ENCODE results near the gene CLEC12A. TPM values are rescaled to one million over a fixed set of nuclear protein-coding genes. Genes with fewer than 3 reads are reported as not detected.
"Not testable (repeated sequence)": the region's sequence is repeated elsewhere in the genome, so short reads cannot be mapped to it uniquely, and the experiment has no call there.

Gene CLEC12A
- total RNA-seq, 4 donors from 2014 or later = 0.49 to 0.98 TPM; not detected in 2

DNA sequence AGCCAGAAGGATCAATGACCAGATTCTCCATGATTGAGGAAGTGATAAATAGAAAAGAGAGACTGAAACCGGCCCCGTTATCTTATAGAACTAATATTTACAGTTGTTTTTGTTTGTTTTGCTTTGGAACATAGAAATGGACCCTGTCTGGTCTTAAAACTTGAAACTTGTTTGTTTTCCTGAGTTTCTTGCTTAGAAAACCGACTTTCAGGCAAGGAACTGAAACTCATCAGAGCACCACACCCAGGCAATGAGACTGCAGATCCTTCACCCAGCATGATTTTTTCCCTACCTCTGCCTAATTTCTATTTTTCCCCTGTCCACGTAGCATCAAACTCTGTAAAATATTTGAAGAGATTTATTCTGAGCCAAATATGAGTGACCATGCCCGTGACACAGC, 10.6 kb upstream of the CLEC12A start:
- H3K27me3 ChIP-seq = no peaks in the 10 kb centered on the region
- H3K4me3 ChIP-seq = no peak overlapping the region
- no peaks in the 10 kb centered on the region for H3K9me3 ChIP-seq
- intact Hi-C loops (cut with DNase I; ENCODE audit: low total_unique reads) (no loop called here), in situ Hi-C loops (cut with MboI; ENCODE audit: low sequenced_read_pairs in 4 of 4) (no loop called here)
- no peaks in the 10 kb centered on the region for H3K4me1 ChIP-seq
- ATAC-seq = no peak
- TF ChIP-seq, protein P1, sequence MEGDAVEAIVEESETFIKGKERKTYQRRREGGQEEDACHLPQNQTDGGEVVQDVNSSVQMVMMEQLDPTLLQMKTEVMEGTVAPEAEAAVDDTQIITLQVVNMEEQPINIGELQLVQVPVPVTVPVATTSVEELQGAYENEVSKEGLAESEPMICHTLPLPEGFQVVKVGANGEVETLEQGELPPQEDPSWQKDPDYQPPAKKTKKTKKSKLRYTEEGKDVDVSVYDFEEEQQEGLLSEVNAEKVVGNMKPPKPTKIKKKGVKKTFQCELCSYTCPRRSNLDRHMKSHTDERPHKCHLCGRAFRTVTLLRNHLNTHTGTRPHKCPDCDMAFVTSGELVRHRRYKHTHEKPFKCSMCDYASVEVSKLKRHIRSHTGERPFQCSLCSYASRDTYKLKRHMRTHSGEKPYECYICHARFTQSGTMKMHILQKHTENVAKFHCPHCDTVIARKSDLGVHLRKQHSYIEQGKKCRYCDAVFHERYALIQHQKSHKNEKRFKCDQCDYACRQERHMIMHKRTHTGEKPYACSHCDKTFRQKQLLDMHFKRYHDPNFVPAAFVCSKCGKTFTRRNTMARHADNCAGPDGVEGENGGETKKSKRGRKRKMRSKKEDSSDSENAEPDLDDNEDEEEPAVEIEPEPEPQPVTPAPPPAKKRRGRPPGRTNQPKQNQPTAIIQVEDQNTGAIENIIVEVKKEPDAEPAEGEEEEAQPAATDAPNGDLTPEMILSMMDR (IDR thresholded peaks at IDR 0.05 in 4 of 5, conservative IDR thresholded peaks at IDR 0.05 in 1 of 5) = no peak
- TF ChIP-seq POLR2A (IDR thresholded peaks at IDR 0.05) = no peak
- no peak for DNase-seq
- no peak overlapping the region for H3K27ac ChIP-seq
- no peaks in the 10 kb centered on the region for H3K36me3 ChIP-seq

DNA sequence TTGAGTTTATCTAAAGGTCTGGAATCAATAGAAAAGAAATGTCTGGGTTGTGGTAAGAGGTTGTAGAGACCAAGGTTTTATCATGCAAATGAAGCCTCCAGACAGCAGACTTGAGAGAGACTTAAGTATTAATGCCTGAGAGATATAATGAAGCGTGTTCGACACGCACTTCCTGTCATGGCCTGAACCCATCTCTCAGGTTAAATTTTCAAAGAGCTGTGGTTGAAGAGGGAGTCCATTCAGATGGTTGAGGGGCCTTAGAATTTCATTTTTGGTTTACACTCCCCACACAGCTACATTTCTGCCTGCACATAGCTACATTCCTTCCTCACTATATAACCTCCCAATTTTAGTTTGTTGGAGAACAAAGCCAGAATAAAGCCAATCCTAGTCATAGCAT, 10.1 kb upstream of the CLEC12A start:
- TF ChIP-seq, protein P1 (IDR thresholded peaks at IDR 0.05 in 4 of 5, conservative IDR thresholded peaks at IDR 0.05 in 1 of 5) = no peak
- no peak for TF ChIP-seq POLR2A (IDR thresholded peaks at IDR 0.05)
- intact Hi-C loops (cut with DNase I; ENCODE audit: low total_unique reads) = no loop called here
- H3K27ac ChIP-seq = no peak overlapping the region

DNA sequence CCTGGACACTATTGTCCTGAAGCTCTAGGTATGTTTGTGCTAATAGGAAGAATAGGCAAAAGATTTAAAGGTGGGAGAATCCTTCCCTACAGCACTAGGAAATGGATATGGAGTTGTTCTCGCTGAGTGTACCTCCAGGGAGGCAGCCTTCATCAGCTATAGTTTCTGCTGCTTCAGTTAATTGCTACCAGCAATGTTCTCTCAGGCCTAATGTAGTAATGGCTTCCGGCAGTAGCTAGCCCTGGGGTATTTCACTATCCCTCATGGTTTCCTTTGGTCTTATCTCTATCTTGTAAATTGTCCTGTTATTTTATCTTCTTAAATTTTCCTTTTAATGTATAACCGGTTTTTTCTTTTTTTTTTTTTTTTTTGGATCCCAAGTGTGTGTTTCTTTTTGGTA, 9.3 kb upstream of the CLEC12A start:
- ATAC-seq = no peak
- Histone ChIP-seq H3K27me3 (no peaks in the 10 kb centered on the region), H3K4me3 (no peak overlapping the region), H3K9me3 (no peaks in the 10 kb centered on the region), H3K4me1 (no peaks in the 10 kb centered on the region), H3K27ac (no peak overlapping the region), H3K36me3 (no peaks in the 10 kb centered on the region)
- no peak for TF ChIP-seq POLR2A (IDR thresholded peaks at IDR 0.05)
- TF ChIP-seq, protein P1 (IDR thresholded peaks at IDR 0.05 in 4 of 5, conservative IDR thresholded peaks at IDR 0.05 in 1 of 5) = no peak
- intact Hi-C loops (cut with DNase I; ENCODE audit: low total_unique reads) = no loop called here
- no peak for DNase-seq
- in situ Hi-C loops (cut with MboI; ENCODE audit: low sequenced_read_pairs in 4 of 4) = no loop called here

More for the DNA sequence above, 10.1 kb upstream of the CLEC12A start:
- Histone ChIP-seq H3K27me3 (no peaks in the 10 kb centered on the region), H3K36me3 (no peaks in the 10 kb centered on the region), H3K4me3 (no peak overlapping the region), H3K4me1 (no peaks in the 10 kb centered on the region), H3K9me3 (no peaks in the 10 kb centered on the region)
- in situ Hi-C loops (cut with MboI; ENCODE audit: low sequenced_read_pairs in 4 of 4) = no loop called here
- DNase-seq = no peak
- no peak for ATAC-seq

DNA sequence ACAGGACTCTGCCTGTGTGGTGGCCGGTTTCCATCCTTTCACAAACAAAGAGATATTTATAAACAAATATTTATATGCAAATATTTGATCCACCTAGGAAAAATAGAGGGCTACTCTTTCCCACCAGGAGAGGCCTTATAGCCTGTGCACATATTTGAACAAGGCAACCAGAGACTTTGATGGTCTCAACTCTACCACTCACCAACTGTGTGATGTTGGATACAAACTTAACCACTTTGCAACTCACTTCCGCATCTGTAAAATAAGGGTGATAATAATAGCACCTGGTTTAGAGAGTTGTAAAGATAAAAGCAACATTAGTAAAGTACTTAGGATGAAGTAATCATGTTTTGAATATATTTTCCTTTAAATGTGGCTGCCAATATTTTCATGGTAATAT, 1.5 kb upstream of the CLEC12A start:
- ATAC-seq (no peak), DNase-seq (no peak)
- no peak overlapping the region for H3K27ac ChIP-seq
- no peak overlapping the region for H3K4me3 ChIP-seq
- H3K27me3 ChIP-seq = no peaks in the 10 kb centered on the region
- TF ChIP-seq POLR2A (IDR thresholded peaks at IDR 0.05) = no peak
- TF ChIP-seq, protein P1 (IDR thresholded peaks at IDR 0.05 in 4 of 5, conservative IDR thresholded peaks at IDR 0.05 in 1 of 5) = no peak
- no peaks in the 10 kb centered on the region for H3K36me3 ChIP-seq
- in situ Hi-C loops (cut with MboI; ENCODE audit: low sequenced_read_pairs in 4 of 4) (no loop called here), intact Hi-C loops (cut with DNase I; ENCODE audit: low total_unique reads) (no loop called here)
- no peaks in the 10 kb centered on the region for H3K4me1 ChIP-seq
- no peaks in the 10 kb centered on the region for H3K9me3 ChIP-seq

DNA sequence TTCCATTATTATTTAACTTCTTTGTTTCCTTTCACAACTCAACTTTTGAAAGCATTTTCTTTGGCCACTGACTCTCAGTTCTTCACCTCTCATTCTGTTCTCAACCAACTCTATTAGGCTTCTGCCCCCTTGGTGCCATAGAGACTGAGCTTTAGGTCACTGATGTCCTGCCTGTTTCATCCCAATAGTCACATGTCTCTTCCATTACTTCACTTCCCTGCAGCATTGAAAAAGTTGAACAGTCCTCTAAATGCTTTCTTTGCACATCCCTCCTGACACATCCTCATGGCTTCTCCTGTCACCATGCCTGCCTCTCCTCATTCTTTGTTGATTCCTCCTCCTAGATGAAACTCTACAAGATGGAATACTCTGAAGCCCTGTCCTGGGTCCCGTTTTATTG, 2.7 kb downstream of the CLEC12A start:
- in situ Hi-C loops (cut with MboI; ENCODE audit: low sequenced_read_pairs in 4 of 4) = no loop called here
- TF ChIP-seq, protein P1 (IDR thresholded peaks at IDR 0.05 in 4 of 5, conservative IDR thresholded peaks at IDR 0.05 in 1 of 5) = no peak
- no peak for TF ChIP-seq POLR2A (IDR thresholded peaks at IDR 0.05)
- intact Hi-C loops (cut with DNase I; ENCODE audit: low total_unique reads) = no loop called here
- Histone ChIP-seq H3K4me1 (no peaks in the 10 kb centered on the region), H3K9me3 (no peaks in the 10 kb centered on the region), H3K27me3 (no peaks in the 10 kb centered on the region), H3K27ac (no peak overlapping the region), H3K36me3 (no peaks in the 10 kb centered on the region), H3K4me3 (no peak overlapping the region)
- DNase-seq (no peak), ATAC-seq (no peak)

DNA sequence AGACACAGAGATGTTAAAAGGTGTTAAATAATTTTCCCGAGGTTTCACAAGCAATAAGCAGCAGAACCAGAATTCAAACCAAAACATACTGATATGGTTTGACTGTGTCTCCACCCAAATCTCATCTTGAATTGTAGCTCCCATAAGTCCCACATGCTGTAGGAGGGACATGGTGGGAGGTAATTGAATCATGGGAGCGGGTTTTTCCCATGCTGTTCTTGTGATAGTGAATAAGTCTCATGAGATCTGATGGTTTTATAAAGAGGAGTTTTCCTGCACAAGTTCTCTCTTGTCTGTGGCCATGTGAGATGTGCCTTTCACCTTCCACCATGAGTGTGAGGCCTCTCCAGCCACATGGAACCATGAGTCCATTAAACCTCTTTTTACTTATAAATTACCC, 3.5 kb downstream of the CLEC12A start:
- in situ Hi-C loops (cut with MboI; ENCODE audit: low sequenced_read_pairs in 4 of 4); intact Hi-C loops (cut with DNase I; ENCODE audit: low total_unique reads); DNase-seq: not testable (repeated sequence)

More for the DNA sequence above, 3.5 kb downstream of the CLEC12A start:
- H3K4me1 ChIP-seq, H3K9me3 ChIP-seq, H3K36me3 ChIP-seq, ATAC-seq, H3K4me3 ChIP-seq, H3K27me3 ChIP-seq, H3K27ac ChIP-seq: not testable (repeated sequence)
